D341Med (cell line): ENCODE data around the gene FBXL15.

Source experiments
- DNase-seq: peaks from one replicate; pipeline ENCODE4 v3.0.0; 2012; ENCODE audit warnings: low spot score

FBXL15 gene, protein sequence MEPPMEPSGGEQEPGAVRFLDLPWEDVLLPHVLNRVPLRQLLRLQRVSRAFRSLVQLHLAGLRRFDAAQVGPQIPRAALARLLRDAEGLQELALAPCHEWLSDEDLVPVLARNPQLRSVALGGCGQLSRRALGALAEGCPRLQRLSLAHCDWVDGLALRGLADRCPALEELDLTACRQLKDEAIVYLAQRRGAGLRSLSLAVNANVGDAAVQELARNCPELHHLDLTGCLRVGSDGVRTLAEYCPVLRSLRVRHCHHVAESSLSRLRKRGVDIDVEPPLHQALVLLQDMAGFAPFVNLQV

DNA sequence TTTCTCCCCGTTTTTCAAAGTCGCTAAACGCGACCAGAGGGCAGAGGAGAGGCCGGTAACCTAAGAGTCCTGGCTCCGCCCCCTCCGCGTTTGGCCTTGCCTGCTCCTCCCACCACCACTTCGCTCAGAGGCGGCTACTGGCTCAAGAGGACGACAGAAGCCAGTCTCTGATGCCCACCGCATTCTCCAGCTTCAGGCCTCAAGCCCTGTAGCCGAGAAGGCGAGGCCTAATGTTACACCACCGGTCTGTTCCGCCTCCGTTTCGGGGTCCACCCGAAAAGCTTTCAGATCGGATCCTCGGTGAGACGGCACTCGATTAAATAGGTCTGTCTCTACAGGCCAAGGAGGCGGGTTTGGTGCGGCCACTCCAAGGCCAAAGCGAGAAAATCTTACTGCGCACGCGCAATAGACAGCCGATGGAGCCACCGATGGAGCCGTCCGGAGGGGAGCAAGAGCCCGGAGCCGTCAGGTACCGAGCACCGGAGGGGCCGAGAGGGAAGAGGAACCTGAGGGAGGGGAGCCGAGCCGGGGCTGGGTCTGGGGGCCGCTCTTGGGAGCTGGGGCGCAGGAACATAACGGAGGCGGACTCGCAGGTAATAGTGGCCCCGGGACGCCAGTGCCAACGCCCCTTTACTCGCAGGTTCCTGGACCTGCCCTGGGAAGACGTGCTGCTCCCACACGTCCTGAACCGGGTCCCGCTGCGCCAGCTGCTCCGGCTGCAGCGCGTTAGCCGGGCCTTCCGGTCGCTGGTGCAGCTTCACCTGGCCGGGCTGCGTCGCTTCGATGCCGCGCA, at the start of gene FBXL15:
Gene FBXL15, plus strand, starts transcription at position 123 of the 793 bp plus-strand sequence. Its CDS starts 294 bp downstream, at position 417.
- peak; percentile 78 for DNase-seq

DNA sequence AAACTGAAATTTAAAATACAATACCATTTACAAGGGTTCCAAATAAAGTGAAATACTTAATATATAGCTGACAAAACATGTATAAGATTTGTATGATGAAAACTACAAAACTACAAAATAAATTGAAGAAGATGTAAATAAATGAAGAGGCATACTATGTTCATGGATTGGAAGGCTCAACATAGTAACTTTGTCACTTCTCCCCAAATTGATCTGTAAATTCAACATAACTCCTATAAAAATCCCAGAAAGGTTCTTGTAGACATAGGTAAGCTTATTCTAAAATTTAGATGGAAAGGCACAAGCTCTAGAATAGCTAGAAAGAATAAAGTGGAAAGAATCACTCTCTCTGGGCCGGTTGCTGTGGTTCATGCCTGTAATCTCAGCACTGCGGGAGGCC, 49.3 kb upstream of the FBXL15 start:
- no peak for DNase-seq

DNA sequence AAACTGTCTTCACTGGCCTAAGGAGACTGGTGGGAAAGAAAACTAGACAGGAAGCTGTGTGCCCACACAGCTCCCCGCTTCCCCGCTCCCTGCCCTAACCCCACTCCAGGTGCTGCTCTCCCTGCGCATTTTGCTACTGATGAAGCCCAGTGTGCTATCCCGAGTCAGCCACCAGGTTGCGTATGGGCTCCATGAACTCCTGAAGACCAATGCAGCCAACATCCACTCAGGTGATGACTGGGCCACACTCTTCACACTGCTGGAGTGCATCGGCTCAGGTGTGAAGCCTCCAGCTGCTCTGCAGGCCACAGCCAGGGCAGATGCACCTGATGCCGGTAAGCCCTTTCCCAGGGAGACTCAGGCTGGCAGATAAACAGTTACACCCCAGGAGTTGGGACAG, 45.4 kb upstream of the FBXL15 start:
- DNase-seq, result no peak

DNA sequence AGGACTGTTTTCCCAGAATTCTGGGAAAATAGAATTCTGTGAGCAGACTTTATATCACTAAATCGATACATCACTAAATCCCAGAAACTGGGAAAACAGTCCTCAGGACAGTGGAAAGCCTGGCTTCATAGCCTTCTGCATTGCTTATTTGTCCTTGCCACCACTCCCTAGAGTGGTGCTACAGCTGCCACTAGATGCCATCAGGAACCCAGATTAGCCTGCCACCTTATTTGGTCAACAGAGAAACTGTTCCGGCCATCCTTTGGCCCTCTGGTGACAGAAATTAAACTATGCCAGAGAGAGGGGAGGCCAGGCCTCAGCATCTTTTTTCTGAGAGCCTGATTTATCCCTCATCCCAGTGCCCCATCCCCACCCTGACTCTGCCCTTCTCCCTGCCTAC, 44.8 kb upstream of the FBXL15 start:
- no peak for DNase-seq

DNA sequence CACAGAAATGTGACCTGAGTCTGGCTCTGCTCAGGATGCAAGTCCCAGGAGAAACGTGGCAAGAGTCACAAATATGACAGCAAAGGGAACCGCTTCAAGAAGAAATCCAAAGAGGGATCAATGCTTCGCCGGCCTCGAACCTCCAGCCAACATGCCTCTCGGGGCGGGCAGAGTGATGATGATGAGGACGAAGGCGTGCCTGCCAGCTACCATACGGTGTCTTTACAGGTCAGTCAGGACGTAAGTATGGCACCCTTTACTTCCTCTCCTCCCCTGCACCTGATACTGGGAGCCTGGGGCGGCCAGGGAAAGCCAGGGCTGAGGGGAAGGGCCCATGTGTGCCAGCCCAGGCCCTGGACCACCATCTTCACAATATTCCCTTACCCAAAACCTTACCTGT, 43.7 kb upstream of the FBXL15 start:
- no peak for DNase-seq

DNA sequence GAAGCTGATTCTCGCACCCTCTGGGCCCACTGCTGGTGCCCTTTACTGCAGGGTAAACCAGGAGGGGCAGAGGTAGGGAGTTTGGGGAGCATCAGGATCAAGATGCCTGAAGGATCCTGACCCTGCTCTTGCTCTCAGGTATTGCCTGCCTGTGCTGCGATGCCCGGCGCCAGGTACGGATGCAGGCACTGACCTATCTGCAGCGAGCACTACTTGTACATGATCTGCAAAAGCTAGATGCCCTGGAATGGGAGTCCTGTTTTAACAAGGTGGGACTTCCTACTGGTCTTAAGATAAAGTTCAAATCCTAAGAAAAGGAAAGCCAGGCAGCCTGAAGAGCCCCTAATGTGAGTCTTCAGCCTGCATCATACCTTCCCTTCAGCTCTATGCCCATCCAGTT, 41.3 kb upstream of the FBXL15 start:
- DNase-seq, result no peak

DNA sequence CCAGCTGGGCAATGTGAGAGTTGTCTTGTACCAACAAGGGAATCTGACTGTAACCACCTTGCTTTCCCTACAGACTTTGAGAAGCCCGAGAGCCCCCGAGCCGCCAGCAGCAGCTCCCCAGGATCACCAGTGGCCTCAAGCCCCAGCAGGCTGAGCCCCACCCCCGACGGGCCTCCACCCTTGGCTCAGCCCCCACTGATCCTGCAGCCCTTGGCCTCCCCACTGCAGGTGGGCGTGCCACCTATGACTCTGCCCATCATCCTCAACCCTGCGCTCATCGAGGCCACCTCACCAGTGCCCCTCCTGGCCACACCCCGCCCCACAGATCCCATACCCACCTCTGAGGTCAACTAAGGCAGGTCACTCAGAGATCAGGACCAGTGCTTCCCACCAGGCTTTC, 38.7 kb upstream of the FBXL15 start:
- no peak for DNase-seq

DNA sequence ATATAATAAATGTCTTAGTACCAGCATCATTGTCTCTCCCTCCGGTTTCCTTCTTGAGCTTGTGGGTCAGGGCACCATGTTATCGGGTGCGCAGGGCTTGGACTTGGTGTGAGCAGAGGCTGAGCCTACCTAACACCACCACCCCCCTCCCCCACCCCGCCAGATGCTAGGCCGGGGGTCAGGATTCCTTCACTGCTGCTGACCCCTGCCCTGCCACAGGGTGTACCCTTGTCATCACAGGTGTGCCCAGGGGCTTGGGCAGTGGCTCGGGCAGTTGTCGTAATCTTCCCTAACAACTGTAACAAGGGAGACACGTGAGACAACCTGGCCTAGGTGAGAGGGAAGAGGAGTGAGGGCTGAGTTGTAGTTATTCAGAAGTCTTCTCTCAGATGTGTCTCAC, 37.8 kb upstream of the FBXL15 start:
- no peak for DNase-seq

DNA sequence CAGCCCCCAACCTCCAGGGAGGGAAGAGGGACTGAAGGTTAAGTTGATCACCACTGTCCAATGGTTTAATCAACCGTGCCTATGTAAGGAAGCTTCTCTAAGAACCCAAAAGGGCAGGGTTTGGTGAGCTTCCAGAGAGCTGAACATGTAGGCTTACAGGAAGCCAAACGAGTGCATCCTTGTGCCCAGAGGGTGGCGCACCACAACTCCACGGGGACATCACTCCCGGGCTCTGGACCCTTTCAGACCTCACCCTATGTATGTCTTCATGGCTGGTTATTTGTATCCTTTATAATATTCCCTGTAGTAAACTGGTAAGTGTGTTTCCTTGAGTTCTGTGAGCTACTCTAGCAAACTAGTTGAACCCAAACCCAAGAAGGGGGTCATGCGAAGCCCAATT, 36.6 kb upstream of the FBXL15 start:
- no peak for DNase-seq

DNA sequence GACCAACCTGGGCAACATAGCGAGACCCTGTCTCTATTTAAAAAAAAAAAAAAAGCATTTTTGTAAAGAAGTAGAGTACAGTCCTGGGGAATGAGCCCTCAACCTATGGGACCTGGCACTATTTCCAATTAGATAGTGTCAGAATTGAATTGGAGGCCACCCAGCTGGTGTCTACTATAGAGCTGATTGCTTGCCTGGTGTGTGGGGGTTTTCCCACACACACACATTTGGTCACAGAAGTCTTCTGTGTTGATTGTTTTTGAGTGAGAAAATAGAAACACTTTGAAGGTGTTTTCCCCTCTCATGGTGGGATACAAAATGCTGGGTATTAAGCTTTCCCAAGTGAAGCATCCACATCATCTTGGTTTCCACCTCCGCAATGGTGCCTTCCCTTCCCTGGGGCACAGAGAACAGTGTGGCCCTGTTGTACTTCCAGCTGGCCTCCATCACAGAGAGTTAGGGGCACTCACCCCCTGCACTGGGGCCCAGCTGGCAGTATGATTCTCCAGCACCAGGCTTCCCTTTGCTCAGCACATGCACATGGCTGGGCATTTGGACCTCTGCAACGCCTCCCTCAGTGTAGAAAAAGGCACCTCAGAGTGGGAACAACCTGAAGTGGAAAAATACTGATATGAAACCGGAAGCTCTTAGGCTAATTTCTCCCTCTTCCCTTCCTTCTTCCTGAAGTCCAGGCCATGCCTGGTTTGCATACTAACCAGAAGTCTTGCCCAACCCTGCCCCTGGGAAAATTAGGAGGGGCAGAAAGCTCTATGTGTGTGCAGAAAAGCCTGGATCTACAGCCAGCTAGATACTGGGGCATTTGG, 35.8 kb upstream of the FBXL15 start:
- no peak for DNase-seq

DNA sequence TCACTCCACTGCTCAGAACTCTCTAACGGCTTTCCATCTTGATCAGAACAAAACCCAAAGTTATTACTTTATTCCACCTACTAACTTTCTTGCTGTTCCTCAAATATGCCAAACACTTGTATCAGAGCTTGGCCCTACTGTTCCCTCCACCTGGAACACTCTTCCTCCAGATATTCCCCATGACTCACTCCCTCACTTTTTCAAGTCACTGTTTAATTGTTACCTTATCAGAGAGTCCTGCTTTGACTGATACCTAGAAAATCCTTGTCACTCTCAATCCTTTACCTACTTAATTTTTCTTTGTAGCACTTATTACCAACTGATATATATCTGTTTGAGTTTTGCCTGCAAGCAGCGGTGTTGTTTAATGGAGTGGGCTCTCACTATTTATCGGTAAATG, 30.7 kb upstream of the FBXL15 start:
- DNase-seq, result no peak

DNA sequence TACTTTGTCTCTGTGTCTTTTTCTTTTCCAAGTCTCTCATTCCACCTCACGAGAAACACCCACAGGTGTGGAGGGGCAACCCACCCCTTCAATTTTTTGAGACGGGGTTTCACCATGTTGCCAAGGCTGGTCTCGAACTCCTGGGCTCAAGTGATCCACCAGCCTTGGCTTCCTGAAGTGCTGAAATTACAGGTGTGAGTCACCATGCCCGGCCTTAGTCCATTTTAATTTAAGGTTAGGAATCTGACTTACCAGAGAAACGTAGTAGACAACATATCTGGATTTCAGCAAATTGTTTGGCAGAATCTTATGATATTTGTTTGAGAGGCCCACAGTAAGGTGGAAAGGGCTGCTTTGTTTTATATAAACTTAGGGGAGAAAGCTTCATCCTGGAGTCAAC, 28.3 kb upstream of the FBXL15 start:
- DNase-seq, result no peak

DNA sequence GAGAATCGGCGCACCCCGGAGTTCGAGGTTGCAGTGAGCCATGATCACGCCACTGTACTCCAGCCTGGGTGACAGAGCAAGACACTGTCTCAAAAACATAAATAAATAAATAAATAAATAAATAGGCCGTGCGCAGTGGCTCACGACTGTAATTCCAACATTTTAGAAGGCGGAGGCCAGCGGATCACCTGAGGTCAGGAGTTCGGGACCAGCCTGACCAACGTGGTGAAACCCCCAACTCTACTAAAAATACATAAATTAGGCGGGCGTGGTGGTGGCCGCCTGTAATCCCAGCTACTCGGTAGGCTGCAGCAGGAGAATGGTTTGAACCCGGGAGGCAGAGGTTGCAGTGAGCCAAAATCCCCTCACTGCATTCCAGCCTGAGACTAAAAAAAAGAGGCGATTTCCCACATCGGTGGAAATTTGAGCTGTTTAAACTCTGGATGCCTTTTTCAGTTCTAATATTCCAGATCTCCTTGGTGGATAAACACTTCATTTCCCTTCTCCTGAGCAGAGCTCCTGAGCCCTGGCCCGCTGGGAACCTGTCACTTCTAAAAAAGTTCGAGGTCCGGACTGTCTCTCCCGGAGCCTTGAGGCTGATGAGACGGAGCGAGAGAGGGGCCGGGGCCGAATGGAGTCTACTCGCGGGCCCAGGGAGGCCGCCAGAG, 27.1 kb upstream of the FBXL15 start:
- DNase-seq, result no peak

DNA sequence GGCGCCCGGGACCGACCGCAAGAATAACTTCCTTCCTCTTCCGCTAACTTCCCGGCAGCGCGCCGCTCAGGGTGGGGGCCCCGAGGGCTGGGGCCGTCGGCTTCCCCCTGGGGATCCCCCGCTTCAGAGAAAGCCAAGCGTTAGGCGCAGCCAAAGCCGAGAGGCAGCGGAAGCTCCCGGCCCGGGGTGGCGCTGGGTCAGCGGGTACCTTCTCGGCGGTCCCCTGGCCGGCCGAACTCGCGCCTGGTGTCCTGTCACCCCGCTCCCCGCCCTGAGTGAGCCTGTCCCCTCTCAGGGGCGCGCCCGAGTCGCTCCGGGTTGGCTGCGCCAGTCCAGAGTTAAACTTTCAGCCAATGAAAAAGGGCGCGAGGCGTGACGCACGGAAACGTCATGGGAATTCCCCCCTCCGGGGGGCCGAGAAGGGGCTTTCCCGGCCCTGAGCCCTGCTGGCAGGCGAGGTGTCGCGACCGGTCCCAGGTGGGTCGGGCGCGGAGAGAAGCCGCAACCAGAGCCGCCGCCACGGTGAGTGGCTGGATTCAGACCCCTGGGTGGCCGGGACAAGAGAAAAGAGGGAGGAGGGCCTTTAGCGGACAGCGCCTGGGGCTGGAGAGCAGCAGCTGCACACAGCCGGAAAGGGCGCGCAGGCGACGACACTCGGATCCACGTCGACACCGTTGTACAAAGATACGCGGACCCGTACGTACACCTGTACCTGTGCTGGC, 26.4 kb upstream of the FBXL15 start:
- peak; percentile 84 for DNase-seq

DNA sequence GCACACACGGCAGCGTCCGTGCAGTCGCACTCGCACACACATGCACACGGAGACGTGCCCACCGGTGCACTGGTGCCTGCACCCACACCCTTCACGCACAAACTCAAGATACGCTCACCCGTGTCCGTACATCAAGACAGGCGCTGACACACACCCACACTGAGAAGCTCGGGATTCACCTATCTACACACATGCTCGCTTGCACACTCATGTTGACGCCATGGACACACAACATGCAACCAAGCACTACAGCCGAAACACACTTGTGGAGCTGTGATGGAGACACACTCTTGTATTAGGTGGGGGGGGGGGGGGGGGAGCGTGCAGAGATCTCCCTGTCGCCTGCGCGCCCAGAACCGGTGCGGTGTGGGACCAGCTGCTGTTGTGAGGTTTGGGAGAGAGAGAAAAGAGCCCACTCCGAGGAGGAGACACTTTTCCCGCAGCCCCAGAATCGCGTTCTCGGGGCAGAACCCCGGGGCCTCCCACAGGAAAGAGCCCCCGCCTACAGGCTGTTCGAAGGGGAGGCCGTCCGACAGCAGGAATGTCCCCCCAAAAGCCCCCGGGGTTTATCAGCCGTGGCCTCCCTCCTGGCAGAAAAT, 25.7 kb upstream of the FBXL15 start:
- DNase-seq, result no peak

DNA sequence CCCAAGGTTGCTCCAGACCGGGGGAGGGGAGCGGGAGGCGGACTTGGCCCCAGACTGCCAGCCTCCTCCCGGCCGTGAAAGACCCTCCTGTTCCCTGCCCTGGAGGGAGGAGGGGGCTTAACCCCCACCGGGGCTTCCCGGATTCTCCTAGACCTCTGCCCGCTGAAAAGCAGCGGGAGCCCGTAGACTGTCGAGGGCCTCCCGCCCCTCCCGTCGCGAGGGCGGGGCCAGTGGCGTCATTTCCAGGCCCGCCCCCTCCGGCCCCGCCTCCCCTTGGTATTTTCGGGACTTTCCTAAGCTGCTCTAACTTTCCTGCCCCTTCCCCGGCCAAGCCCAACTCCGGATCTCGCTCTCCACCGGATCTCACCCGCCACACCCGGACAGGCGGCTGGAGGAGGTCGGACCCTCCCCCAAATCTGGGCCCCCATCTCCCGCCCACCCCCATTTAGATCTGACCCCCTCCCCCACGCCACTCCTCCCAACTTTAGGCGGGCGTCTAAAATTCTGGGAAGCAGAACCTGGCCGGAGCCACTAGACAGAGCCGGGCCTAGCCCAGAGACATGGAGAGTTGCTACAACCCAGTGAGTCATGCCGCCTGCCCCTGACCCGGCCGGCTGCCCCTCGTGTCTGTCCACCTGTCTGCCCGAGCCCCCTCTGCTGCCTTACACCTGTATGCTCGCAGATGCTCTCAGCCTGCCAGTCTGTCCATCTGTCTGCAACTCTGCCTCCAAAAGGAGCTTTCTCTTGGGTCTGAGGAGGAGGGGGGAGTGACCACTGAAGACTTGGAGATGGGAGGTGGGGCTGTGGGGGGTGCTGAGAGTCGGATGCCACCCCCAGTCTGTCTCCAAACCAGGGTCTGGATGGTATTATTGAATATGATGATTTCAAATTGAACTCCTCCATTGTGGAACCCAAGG, 25.0 kb upstream of the FBXL15 start, which contains the start of gene NFKB2:
Gene NFKB2, plus strand, starts transcription at position 306 of the 917 bp plus-strand sequence. Its CDS starts 255 bp downstream, at position 561.
- peak; percentile 84 for DNase-seq

DNA sequence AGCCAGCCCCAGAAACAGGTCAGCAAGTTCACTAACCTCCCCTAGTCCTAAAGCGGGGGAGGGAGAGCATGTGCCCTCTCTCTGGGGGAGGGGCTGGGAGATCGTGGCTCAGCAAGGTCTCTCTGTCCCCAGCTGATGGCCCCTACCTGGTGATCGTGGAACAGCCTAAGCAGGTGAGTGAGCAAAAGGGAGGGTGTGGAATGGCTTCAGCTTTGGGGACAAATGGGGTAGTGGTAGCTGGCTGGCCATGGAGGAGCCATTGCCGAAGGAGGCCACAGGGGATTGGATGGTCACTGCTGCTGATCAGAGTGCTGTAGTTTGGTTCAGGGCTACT, 24.4 kb upstream of the FBXL15 start:
- DNase-seq, result no peak

DNA sequence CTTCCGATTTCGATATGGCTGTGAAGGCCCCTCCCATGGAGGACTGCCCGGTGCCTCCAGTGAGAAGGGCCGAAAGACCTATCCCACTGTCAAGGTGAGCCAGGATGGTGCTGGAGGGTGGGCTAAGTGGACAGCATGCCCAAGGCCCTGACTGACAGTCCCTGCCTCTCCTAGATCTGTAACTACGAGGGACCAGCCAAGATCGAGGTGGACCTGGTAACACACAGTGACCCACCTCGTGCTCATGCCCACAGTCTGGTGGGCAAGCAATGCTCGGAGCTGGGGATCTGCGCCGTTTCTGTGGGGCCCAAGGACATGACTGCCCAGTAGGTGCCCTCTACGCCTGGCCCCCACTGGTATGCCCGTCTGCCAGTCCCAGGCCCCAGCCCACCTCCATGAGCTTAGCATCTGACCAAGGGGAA, 23.9 kb upstream of the FBXL15 start:
- no peak for DNase-seq

DNA sequence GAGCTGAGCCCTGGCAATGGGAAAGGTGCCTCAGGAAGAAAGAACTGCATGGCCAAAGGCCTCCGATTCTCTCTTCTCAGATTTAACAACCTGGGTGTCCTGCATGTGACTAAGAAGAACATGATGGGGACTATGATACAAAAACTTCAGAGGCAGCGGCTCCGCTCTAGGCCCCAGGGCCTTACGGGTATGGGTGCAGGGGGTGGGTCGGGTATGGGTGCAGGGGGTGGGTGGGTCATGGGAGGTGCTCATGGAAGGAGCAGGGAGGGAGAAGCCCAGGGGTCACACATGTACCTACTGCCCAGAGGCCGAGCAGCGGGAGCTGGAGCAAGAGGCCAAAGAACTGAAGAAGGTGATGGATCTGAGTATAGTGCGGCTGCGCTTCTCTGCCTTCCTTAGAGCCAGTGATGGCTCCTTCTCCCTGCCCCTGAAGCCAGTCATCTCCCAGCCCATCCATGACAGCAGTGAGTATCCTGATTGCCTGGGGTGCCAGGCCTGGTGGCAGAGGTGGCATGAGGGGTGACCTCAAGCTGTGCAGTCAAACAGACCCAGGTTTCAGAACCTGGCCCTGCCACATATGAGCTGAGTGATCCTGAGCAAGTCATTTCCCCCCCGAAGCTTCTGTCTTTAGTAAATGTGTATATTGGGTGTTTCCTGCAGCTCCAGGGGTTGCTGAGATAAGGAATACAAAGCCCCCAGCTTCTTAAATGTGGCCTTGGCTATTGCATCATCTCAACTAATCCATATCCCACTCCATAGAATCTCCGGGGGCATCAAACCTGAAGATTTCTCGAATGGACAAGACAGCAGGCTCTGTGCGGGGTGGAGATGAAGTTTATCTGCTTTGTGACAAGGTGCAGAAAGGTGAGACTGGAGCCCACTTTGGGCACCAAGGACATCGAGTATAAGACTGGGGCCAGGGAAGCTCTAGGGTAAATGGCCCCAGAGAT, 23.1 kb upstream of the FBXL15 start:
- DNase-seq, result no peak
